HepG2 (cell line): ENCODE measurements around the gene CARD9. TPM values are rescaled to one million over a fixed set of nuclear protein-coding genes. Genes with fewer than 3 reads are reported as not detected.

ENCODE experiments used
- BHLHE40 ChIP-seq: IDR thresholded peaks from 2 replicates; pipeline ENCODE4 v1.6.1; 2011; ENCODE audit warnings: low read length, improper control_type of control experiment
- FOXK1 ChIP-seq: sonication (generic); formaldehyde crosslinking; IDR thresholded peaks from 2 replicates; pipeline ENCODE4 v1.4.0; 2020; ENCODE audit warnings: low read depth, missing genetic modification reagents, borderline replicate concordance
- HDAC2 ChIP-seq: sonication (generic); formaldehyde crosslinking; IDR thresholded peaks from 2 replicates; pipeline ENCODE4 v1.4.0; 2020; ENCODE audit warnings: missing genetic modification reagents
- JUND ChIP-seq: sonication (generic); formaldehyde crosslinking; IDR thresholded peaks from 2 replicates; pipeline ENCODE4 v1.8.0; 2022; ENCODE audit warnings: mild to moderate bottlenecking, missing genetic modification reagents
- NONO ChIP-seq, 2 experiments: fragments of 450-650 bp in 1 of 2; sonication (generic) in 1 of 2; formaldehyde crosslinking in 1 of 2; IDR thresholded peaks in 1 of 2; conservative IDR thresholded peaks in 1 of 2; 2 replicates each; pipeline versions ENCODE4 v1.6.1 to v1.8.0; 2017 to 2022; ENCODE audit warnings: mild to moderate bottlenecking in 1 of 2, missing genetic modification reagents in 1 of 2, moderate library complexity in 1 of 2
- SIX4 ChIP-seq: sonication (generic); formaldehyde crosslinking; IDR thresholded peaks from 2 replicates; pipeline ENCODE4 v1.4.0; 2020; ENCODE audit warnings: missing genetic modification reagents
- SP4 ChIP-seq: sonication (generic); formaldehyde crosslinking; IDR thresholded peaks from 2 replicates; pipeline ENCODE4 v1.8.1; 2023; ENCODE audit warnings: mild to moderate bottlenecking, missing genetic modification reagents
- TMF1 ChIP-seq: sonication (generic); formaldehyde crosslinking; IDR thresholded peaks from 2 replicates; pipeline ENCODE4 v1.8.1; 2022; ENCODE audit warnings: low read depth, missing genetic modification reagents
- ZNF337 ChIP-seq: sonication (generic); formaldehyde crosslinking; IDR thresholded peaks from 2 replicates; pipeline ENCODE4 v1.5.1; 2020; ENCODE audit warnings: missing genetic modification reagents, low read depth, mild to moderate bottlenecking, borderline replicate concordance
- ZNF33B ChIP-seq: sonication (generic); formaldehyde crosslinking; IDR thresholded peaks from 2 replicates; pipeline ENCODE4 v1.5.1; 2020; ENCODE audit warnings: mild to moderate bottlenecking, missing genetic modification reagents
- ZNF597 ChIP-seq: sonication (generic); formaldehyde crosslinking; IDR thresholded peaks from 2 replicates; pipeline ENCODE4 v1.5.0; 2020; ENCODE audit warnings: missing genetic modification reagents
- polyA plus RNA-seq, 8 experiments: library from polyadenylated mRNA; depleted of rRNA in 3 of 8; stranded (reverse) in 7 of 8; unstranded in 1 of 8; fragments of >200 nt; fragmentation: Illumina TruSeq in 4 of 8; extraction: Trizol in 4 of 8; gene quantifications; 2 replicates each; pipeline versions ENCODE4 v1.2.1 to v1.2.3, GENCODE V29; 2011 to 2016; ENCODE audit warnings: low read depth in 4 of 8, missing spikeins in 1 of 8, mixed read lengths in 1 of 8; ENCODE audit not compliant: insufficient read depth in 1 of 8
- total RNA-seq, 5 experiments: library from RNA; depleted of rRNA; stranded (reverse); fragments of >200 nt; fragmentation: Illumina TruSeq; extraction: Trizol; gene quantifications; 2 replicates each; pipeline ENCODE4 v1.2.3, GENCODE V29; 2016; ENCODE audit warnings: low read depth in 1 of 5

CARD9 gene
- total and polyA plus RNA-seq, 2 of the 13 experiments (the other 11 are each of a cell fraction or from before 2014, with no cell fraction given): 3.3 to 7.4 TPM

- TF ChIP-seq SP4: peak; percentile 49; the same call in 1 of the 2 replicates
- TF ChIP-seq HDAC2 (CRISPR knock-in tag): peak; percentile 74
- TF ChIP-seq FOXK1 (CRISPR knock-in tag): peak; percentile 56; the same call in 1 of the 2 replicates
- 0 out of 2 replicates have a peak, but pooled peaks have one; percentile 9 for TF ChIP-seq BHLHE40
- no peak for TF ChIP-seq SIX4 (CRISPR knock-in tag)
- TF ChIP-seq NONO (IDR thresholded peaks at IDR 0.05): no peak
- TF ChIP-seq NONO (CRISPR knock-in tag; conservative IDR thresholded peaks at IDR 0.05): no peak
- no peak for TF ChIP-seq JUND (CRISPR knock-in tag)
- no peak for TF ChIP-seq TMF1 (CRISPR knock-in tag)
- TF ChIP-seq ZNF337 (CRISPR knock-in tag): 0 out of 2 replicates have a peak, but pooled peaks have one; percentile 71
- peak; percentile 54; the same call in 1 of the 2 replicates for TF ChIP-seq ZNF33B (CRISPR knock-in tag)
- no peak for TF ChIP-seq ZNF597 (CRISPR knock-in tag)
Measured at GRCh38 chr9:136345281-136346156, 27.9 kb downstream of the CARD9 start (continued).
